Upper lobe of left lung (tissue), 6 donors: ENCODE data around the gene ZNF256. TPM values are rescaled to one million over a fixed set of nuclear protein-coding genes. Genes with fewer than 3 reads are reported as not detected.

Experiments
- ATAC-seq, 2 donors: fragments of 200-7000 bp; cut with Tn5 transposase; one replicate each; pipeline ENCODE4 v1.9.1; 2022; ENCODE audit warnings: mild to moderate bottlenecking in 2 of 2, moderate library complexity in 2 of 2; ENCODE audit not compliant: low FRiP score in 2 of 2
- DNase-seq, 2 donors: peaks; one replicate each; pipeline ENCODE4 v3.0.0-alpha.2; 2019 to 2020
- H3K27ac ChIP-seq, 4 donors: fragments of 200-600 bp; sonication (generic); one replicate each; pipeline ENCODE4 v1.5.1; 2016 to 2019
- H3K27me3 ChIP-seq, 4 donors: fragments of 200-600 bp; sonication (generic); one replicate each; pipeline ENCODE4 v1.5.1; 2017 to 2019
- H3K36me3 ChIP-seq, 4 donors: fragments of 200-600 bp; sonication (generic); one replicate each; pipeline ENCODE4 v1.5.1; 2016 to 2019
- H3K4me1 ChIP-seq, 4 donors: fragments of 200-600 bp; sonication (generic); one replicate each; pipeline ENCODE4 v1.5.1; 2018 to 2019
- H3K4me3 ChIP-seq, 4 donors: fragments of 200-600 bp; sonication (generic); one replicate each; pipeline ENCODE4 v1.5.1; 2017 to 2019; ENCODE audit warnings: mild to moderate bottlenecking in 2 of 4, moderate library complexity in 1 of 4
- H3K9me3 ChIP-seq, 4 donors: fragments of 200-600 bp; sonication (generic); one replicate each; pipeline ENCODE4 v1.5.1; 2018 to 2019
- EP300 ChIP-seq, 4 donors: sonication (generic); formaldehyde crosslinking; IDR thresholded peaks; one replicate each; pipeline ENCODE4 v1.5.1; 2017; ENCODE audit warnings: antibody characterized with exemption in 4 of 4, control low read depth in 2 of 4
- POLR2A ChIP-seq, 4 donors: fragments of 450-650 bp; IDR thresholded peaks; one replicate each; pipeline ENCODE4 v1.5.1; 2016 to 2017; ENCODE audit warnings: antibody characterized with exemption in 4 of 4, mild to moderate bottlenecking in 2 of 4
- POLR2AphosphoS5 ChIP-seq, 2 donors: sonication (generic); formaldehyde crosslinking; IDR thresholded peaks; one replicate each; pipeline ENCODE4 v1.5.1; 2017; ENCODE audit warnings: antibody characterized with exemption in 2 of 2
- WGBS, 2 donors: methylation state at CpG; one replicate each; pipeline ENCODE4 v1.1.5; 2017 to 2018; 5-methylcytosine and 5-hydroxymethylcytosine counted together
- total RNA-seq, 6 donors: library from RNA; depleted of rRNA in 4 of 6; stranded (reverse); fragments of >200 nt in 4 of 6; gene quantifications; one replicate each; pipeline versions ENCODE4 v1.1.0 to v1.2.1, GENCODE V29; 2016 to 2021
- TF ChIP-seq, protein P1 (sequence below), 6 experiments: fragments of 450-650 bp in 4 of 6; fragments of 200-600 bp in 2 of 6; sonication (generic) in 2 of 6; IDR thresholded peaks; one replicate each; pipeline ENCODE4 v1.5.1; 2016 to 2019; ENCODE audit warnings: antibody characterized with exemption in 6 of 6
- donor health status: DM: no; HTN: no; CAD: no; lungs with moderate emphysema.
- donor health status: DM: no; HTN: yes; CAD: no; lungs with severe emphysema.

The ZNF256 gene
- total RNA-seq, 6 donors from 2014 or later: 1.1 to 4.9 (median 3.4) TPM

DNA sequence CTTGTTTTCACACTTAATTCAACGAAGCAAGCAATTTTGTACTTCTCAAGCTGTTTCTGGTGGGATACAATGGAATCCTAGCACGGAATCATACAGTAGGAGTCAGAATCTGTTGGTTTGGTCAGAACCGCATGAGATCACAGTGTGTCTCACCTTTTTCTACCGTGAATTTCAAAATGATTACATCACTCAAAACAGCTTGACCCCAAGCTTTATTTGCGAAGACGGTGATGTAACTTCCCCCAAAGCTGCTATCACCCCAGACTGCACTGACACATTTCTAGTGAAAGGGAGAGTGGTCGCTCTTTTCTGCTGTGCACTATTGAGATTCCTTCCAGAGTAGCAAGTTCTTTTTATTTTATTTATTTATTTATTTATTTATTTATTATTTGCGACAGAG lies 17.3 kb upstream of the ZNF256 start:
- ATAC-seq (no peak), DNase-seq (no peak)
- WGBS, 2 donors: 83 to 90% methylated on average over 8 of the region's 8 CpGs
- TF ChIP-seq, protein P1, sequence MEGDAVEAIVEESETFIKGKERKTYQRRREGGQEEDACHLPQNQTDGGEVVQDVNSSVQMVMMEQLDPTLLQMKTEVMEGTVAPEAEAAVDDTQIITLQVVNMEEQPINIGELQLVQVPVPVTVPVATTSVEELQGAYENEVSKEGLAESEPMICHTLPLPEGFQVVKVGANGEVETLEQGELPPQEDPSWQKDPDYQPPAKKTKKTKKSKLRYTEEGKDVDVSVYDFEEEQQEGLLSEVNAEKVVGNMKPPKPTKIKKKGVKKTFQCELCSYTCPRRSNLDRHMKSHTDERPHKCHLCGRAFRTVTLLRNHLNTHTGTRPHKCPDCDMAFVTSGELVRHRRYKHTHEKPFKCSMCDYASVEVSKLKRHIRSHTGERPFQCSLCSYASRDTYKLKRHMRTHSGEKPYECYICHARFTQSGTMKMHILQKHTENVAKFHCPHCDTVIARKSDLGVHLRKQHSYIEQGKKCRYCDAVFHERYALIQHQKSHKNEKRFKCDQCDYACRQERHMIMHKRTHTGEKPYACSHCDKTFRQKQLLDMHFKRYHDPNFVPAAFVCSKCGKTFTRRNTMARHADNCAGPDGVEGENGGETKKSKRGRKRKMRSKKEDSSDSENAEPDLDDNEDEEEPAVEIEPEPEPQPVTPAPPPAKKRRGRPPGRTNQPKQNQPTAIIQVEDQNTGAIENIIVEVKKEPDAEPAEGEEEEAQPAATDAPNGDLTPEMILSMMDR (IDR thresholded peaks at IDR 0.05): no peak
- TF ChIP-seq POLR2A (IDR thresholded peaks at IDR 0.05) (no peak), EP300 (IDR thresholded peaks at IDR 0.05) (no peak), POLR2AphosphoS5 (IDR thresholded peaks at IDR 0.05) (no peak)
- Histone ChIP-seq H3K27me3 (no peaks in the 10 kb centered on the region), H3K9me3 (peaks cover 20 to 93% (median 84%) of the 10 kb centered on the region in 4 donors), H3K36me3 (no peaks in the 10 kb centered on the region), H3K27ac (no peak overlapping the region), H3K4me3 (no peak overlapping the region), H3K4me1 (no peaks in the 10 kb centered on the region)

DNA sequence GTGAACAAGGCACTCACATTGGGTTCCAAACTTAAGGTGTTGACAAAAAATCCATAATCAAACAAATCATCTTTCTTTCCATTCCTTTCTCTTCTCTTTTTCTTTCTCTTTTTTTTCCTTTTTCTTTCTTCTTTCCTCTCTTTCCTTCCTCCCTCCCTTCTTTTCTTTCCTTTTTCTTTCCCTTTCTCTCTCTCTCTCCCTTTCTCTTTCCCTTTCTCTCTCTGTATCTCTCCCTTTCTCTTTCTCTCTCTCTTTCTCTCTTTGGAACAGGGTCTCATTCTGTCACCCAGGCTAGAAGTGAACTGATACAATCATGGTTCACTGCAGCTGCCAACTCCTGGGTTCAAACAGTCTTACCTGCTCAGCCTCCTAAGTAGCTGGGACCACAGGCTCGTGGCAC lies 14.3 kb upstream of the ZNF256 start:
- H3K9me3 ChIP-seq: peaks cover 19 to 93% (median 83%) of the 10 kb centered on the region in 4 donors
- H3K27me3 ChIP-seq: no peaks in the 10 kb centered on the region
- no peak for ATAC-seq
- H3K27ac ChIP-seq: no peak overlapping the region
- WGBS, 2 donors: 83 to 96% methylated on average over 1 of the region's 1 CpG
- H3K4me3 ChIP-seq: no peak overlapping the region
- TF ChIP-seq POLR2A (IDR thresholded peaks at IDR 0.05) (no peak), POLR2AphosphoS5 (IDR thresholded peaks at IDR 0.05) (no peak), EP300 (IDR thresholded peaks at IDR 0.05) (no peak)
- TF ChIP-seq, protein P1 (IDR thresholded peaks at IDR 0.05): no peak
- no peaks in the 10 kb centered on the region for H3K36me3 ChIP-seq
- no peak for DNase-seq
- no peaks in the 10 kb centered on the region for H3K4me1 ChIP-seq

DNA sequence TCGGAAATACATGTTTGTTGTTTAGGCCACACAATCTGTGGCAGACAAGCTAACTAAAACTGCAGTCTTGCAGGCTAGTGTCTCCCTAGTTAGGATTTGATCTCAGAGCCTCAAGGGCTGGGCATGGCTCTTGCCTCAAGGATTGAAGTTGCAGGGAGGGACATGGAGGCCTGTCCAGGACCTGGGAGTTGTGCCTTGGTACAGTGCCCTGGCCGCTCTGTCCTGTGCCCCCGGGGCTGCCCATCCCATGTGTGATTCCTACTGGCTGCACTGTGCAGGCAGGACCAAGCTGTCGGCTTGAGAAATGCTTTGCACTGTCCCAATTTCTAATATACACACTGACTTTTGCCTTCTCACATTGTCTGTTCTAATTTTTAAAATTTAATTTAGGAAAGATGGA lies 7.5 kb upstream of the ZNF256 start:
- DNase-seq: no peak
- no peak for ATAC-seq
- Histone ChIP-seq H3K27ac (no peak overlapping the region), H3K27me3 (no peaks in the 10 kb centered on the region), H3K4me1 (no peaks in the 10 kb centered on the region), H3K36me3 (no peaks in the 10 kb centered on the region), H3K4me3 (no peak overlapping the region), H3K9me3 (peaks cover 4 to 87% (median 40%) of the 10 kb centered on the region in 4 donors)
- WGBS, 2 donors: 88 to 94% methylated on average over 4 of the region's 4 CpGs
- TF ChIP-seq, protein P1 (IDR thresholded peaks at IDR 0.05): no peak
- TF ChIP-seq EP300 (IDR thresholded peaks at IDR 0.05): no peak

DNA sequence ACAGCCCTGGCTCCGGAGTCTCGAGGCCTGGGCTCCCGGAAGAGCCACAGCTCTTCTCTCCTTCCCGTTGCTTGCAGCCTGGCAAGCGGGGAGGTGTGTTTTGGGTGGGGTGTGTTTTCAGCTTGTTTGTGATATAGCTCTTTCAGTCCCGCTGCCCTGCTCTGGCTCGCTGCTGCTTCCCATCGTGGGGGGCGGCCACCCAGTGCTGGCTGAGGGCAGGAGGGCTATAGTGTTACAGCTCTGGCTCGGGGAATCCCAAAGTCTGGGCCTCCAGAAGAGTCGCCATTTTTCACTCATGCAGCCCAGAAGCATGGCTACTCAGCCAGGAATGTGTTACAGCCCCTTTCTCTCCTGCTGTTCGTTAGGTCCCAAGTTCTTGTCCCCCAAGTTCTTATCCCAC lies 2.2 kb upstream of the ZNF256 start:
- 90 to 93% methylated on average over 8 to 12 of the region's 12 CpGs for whole genome bisulfite sequencing, 2 donors
- peak in 1 of 2 donors; percentile 68 for DNase-seq
- Histone ChIP-seq H3K4me3 (no peak overlapping the region), H3K27ac (no peak overlapping the region), H3K27me3 (no peaks in the 10 kb centered on the region), H3K9me3 (peaks cover 4 to 64% (median 25%) of the 10 kb centered on the region in 4 donors), H3K36me3 (no peaks in the 10 kb centered on the region), H3K4me1 (peaks cover 6 to 16% (median 7%) of the 10 kb centered on the region in 4 donors)
- TF ChIP-seq EP300 (IDR thresholded peaks at IDR 0.05) (no peak), POLR2AphosphoS5 (IDR thresholded peaks at IDR 0.05) (no peak), POLR2A (IDR thresholded peaks at IDR 0.05) (no peak)
- TF ChIP-seq, protein P1 (IDR thresholded peaks at IDR 0.05): no peak
- no peak for ATAC-seq

DNA sequence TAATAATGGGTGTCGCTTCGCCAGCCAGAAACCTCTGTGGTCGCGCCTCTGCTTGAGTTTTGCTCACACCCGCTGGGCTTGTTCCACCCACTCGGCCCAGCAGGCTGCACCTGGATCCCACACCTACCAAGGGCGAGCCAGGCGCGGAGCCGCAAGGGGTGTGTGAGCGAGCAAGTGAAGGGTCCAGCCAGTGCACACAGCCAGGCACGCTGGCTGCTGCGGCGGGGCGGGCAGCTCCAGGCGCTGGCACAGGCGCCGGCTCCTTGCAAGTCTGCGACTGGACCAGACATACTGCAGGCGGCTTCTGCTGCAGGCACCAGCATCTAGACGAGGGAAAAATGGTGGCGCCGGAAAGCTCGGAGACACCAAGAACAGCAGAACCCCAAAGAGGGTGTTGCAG lies 1.8 kb upstream of the ZNF256 start:
- DNase-seq (peak in 1 of 2 donors; percentile 78), ATAC-seq (no peak)
- H3K4me1 ChIP-seq: peaks cover 6 to 16% (median 7%) of the 10 kb centered on the region in 4 donors
- peaks cover 4 to 64% (median 28%) of the 10 kb centered on the region in 4 donors for H3K9me3 ChIP-seq
- WGBS, 2 donors: 93 to 94% methylated on average over 15 to 24 of the region's 24 CpGs
- H3K27me3 ChIP-seq: no peaks in the 10 kb centered on the region
- H3K36me3 ChIP-seq: no peaks in the 10 kb centered on the region
- no peak overlapping the region for H3K27ac ChIP-seq
- no peak for TF ChIP-seq POLR2AphosphoS5 (IDR thresholded peaks at IDR 0.05)
- H3K4me3 ChIP-seq: no peak overlapping the region
